ENCODE results near the gene PLGRKT.

The PLGRKT gene

DNA sequence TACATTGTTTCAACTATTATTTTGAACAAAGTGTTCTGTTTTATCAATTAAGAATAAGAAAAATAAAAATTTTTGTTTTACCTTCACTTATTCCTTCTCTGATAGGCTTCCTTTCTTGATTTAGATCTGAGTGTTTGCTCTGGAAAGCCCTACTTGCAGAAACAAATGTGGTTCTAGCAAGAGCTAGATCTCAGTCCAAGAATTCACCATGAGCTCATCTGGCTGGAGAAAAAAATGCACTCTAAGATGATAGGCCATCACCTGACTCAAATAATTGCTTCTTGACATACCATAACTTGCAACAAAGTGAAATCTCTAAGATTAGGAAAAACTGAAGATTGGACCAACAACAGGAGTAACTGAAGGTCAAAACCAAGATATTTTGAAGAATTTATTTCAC is 126.9 kb downstream of the PLGRKT start:
- no peak for DNase-seq (ENCODE audit: low read depth in 2 of 2)
